Measurements from ENCODE around the gene COL9A3.

The COL9A3 gene

DNA sequence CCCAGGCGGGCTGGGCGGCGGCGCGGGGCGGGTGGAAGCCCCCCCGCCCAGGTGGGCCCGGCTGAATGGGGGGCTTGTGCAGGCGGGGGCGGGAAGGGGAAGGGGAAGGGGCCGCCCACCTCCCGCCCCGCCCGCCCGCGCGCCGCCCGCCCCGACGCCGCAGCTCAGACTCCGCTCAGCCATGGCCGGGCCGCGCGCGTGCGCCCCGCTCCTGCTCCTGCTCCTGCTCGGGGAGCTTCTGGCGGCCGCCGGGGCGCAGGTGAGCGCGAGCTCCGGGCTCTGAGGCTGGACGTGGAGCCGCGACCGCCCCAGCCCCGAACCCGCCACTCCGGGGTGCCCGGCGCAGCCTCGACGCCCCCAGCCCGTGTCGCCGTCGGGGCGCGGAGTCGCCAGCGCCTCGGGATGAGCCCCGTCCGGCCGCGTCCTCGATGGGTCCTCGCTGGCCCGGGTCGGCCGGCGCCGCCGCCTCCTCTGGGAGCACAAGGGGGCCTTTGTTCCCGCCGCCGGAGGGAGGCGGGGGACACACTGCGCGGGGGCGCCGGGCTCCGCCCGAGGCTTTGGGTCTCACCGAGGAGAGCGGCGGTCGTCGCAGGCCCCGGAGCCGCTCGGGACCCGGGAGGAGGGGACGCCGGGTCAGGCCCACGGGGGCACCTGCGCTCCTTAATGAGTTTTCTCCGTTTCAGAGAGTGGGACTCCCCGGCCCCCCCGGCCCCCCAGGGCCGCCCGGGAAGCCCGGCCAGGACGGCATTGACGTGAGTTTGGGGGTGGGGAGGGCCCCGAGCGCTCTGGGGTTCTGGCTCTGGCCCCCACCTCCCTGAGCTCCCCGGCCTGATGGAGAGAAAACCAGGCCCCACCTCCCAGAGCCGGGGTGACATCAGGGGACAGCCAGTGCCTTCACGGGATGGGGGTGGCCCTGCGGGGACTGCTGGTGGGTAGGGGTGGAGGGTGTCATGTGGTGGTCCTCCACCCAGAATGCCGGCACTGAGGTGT is at the start of gene COL9A3:
TSS of gene COL9A3 (plus strand) at position 167 of the 990 bp plus-strand sequence. CDS start at position 182, 15 bp downstream.
- DNase-seq (ENCODE audit: low spot score): no peak
- TF ChIP-seq, protein P1, sequence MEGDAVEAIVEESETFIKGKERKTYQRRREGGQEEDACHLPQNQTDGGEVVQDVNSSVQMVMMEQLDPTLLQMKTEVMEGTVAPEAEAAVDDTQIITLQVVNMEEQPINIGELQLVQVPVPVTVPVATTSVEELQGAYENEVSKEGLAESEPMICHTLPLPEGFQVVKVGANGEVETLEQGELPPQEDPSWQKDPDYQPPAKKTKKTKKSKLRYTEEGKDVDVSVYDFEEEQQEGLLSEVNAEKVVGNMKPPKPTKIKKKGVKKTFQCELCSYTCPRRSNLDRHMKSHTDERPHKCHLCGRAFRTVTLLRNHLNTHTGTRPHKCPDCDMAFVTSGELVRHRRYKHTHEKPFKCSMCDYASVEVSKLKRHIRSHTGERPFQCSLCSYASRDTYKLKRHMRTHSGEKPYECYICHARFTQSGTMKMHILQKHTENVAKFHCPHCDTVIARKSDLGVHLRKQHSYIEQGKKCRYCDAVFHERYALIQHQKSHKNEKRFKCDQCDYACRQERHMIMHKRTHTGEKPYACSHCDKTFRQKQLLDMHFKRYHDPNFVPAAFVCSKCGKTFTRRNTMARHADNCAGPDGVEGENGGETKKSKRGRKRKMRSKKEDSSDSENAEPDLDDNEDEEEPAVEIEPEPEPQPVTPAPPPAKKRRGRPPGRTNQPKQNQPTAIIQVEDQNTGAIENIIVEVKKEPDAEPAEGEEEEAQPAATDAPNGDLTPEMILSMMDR (IDR thresholded peaks at IDR 0.05; ENCODE audit: extremely low read depth, missing control alignments): no peak

DNA sequence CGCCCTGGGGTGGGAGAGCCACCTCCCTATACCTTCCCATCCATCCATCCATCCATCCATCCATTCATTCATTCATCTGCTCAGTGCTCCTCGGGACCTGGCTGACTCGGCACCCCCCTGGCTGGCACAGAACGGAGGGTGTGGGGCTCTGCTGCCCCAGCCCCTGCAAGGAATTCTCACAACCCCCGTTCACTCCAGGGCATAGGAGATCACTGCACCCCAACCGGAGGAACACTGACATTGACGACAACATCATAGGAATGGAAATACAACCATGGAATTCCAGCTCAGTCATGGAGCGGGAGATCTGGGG is 48.7 kb upstream of the COL9A3 start:
- no peak for DNase-seq (ENCODE audit: low spot score)
- TF ChIP-seq, protein P1 (IDR thresholded peaks at IDR 0.05; ENCODE audit: extremely low read depth, missing control alignments): no peak

DNA sequence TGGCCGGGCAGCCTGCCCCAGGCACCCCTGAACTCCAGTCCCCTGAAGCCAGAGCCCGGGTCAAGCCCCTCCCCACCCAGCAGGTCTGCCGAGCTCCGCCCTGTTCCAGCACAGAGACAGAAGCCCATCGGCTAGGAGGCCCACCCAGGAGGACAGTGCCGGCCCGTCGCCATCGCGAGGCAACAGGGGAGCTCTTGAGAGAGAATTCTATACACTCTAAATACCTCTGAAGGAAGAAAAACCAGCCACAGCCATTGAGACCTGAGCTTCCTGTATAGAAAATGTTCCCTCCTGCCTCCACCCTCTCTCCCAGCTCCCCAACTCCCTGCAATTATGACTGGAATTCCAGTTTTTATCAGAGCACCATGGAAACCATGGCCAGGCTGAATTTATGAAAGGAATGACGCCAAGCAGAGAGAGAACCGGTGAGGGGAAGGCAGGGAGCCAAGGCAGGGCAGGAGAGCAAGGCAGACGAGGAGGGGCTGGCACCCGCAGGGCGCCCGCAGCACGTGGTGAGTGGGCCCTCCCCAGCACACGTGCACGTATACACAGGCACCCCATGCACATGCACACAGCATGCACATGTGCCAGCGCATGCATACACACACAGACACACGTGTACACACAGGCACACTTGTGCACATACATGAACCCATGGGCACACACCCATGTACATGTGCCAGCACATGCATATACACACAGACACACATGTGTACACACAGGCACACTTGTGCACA is 48.1 kb upstream of the COL9A3 start:
- DNase-seq (ENCODE audit: low spot score): no peak
- TF ChIP-seq, protein P1 (IDR thresholded peaks at IDR 0.05; ENCODE audit: extremely low read depth, missing control alignments): no peak

DNA sequence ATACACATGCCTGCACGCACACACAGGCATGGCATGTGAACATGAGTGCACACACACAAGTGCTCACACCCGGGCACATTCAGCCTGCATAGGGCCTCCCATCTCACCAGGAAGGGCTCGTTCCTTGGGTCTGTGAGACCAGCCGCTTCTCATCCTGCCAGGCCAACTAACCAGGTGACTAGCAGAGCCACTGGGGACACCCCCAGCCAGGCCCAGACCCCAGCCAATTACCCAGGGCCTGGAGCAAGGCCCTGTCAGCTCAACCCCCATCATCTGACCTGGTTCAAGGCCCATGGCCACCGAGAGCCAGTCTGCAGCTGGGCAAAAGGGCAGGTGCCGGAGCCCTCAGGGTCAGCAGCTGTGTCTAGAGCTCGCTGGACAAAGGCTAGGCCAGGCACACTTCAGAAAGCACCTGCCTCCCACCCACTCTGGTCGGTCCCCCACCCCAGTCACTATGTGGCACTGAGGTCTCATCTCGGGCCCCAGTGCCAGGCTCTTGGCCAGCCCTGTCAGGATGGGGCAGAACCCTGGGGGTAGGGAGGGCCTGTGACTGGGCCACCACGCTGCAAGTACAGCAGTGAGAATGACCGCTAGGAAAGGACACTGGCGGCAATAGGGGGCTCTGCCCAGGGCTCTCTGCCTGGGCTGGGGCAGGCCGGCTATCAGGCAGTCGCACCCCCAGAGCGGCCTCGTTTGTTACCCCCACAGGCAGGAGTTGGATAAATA is 47.3 kb upstream of the COL9A3 start:
- TF ChIP-seq, protein P1 (IDR thresholded peaks at IDR 0.05; ENCODE audit: extremely low read depth, missing control alignments): no peak
- DNase-seq (ENCODE audit: low spot score): no peak

DNA sequence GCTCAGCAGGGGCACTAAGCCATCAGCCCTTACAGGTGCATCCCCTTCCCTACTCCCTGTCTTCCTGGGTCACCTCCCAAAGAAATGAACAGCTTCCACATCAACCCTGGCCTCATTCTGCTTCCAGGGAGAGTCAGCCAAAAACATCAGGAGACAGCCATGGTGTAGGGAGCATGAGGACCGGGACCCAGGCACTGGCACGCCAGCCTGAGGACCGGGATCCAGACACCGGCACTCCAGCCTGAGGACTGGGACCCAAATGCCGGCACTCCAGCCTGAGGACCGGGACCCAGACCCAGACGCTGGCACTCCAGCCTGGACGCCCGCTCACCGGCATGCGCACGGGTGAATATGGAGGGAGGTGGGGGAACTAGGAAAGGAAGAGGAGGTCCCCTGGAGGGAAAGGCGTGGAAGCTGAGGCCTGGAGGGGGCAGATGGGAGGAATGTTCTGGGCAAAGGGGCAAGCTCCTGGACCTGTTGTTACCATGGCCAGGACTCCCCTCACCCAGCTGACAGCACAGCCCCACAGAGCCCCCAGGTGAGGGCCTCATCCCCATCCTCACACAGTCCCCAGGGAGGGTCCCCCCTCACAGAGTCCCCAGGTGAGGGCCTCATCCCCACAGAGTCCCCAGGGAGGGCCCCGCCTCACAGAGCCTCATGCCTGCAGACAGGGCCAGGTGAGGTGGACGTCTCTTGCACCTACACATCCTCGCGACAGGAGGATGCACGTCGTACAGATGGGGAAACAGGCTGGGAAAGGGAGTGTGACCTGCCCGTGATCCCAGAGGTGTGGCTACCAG is 46.5 kb upstream of the COL9A3 start:
- TF ChIP-seq, protein P1 (IDR thresholded peaks at IDR 0.05; ENCODE audit: extremely low read depth, missing control alignments): no peak

DNA sequence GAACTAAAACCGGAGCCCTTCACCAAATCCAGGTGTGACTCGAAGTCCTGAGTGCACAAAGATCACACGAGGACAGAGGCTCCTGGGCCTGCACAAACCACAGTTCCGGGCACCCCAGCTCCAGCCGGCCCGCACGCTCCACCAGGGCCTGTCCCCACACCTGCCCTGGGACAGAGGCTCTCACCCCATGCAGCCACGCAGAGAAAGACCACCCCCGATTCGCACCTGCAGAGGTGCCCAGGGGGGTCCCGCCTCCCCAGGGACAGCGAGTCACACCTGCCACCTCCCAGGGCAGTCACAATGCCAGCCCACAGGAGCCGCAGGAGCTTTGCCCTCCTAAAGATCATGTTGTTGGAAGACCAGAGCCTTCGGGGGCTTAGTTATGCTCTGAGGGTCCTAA is 45.9 kb upstream of the COL9A3 start:
- no peak for DNase-seq (ENCODE audit: low spot score)
- TF ChIP-seq, protein P1 (IDR thresholded peaks at IDR 0.05; ENCODE audit: extremely low read depth, missing control alignments): no peak

More for the DNA sequence above, 46.5 kb upstream of the COL9A3 start:
- no peak for DNase-seq (ENCODE audit: low spot score)
